Right atrium auricular region (tissue), 2 donors: Measurements from ENCODE around the gene MINDY4B. TPM values are rescaled to one million over a fixed set of nuclear protein-coding genes. Genes with fewer than 3 reads are reported as not detected.

Experiments used
- DNase-seq: peaks from one replicate; pipeline ENCODE4 v3.0.0-alpha.2; 2019; ENCODE audit warnings: low spot score
- H3K27ac ChIP-seq, 2 donors: fragments of 200-600 bp; sonication (generic); 1 replicate in 1 of 2; 2 replicates in 1 of 2; pipeline ENCODE4 v1.5.1; 2016 to 2019
- H3K27me3 ChIP-seq, 2 donors: fragments of 200-600 bp; sonication (generic); one replicate each; pipeline versions ENCODE4 v1.5.1 to v1.6.0; 2017 to 2019
- H3K36me3 ChIP-seq: fragments of 200-600 bp; sonication (generic); one replicate; pipeline ENCODE4 v1.5.1; 2016
- H3K4me1 ChIP-seq, 2 donors: fragments of 200-600 bp; sonication (generic); one replicate each; pipeline versions ENCODE4 v1.5.1 to v1.6.0; 2017 to 2019
- H3K4me3 ChIP-seq, 2 donors: fragments of 200-600 bp; sonication (generic); 1 replicate in 1 of 2; 2 replicates in 1 of 2; pipeline ENCODE4 v1.5.1; 2017 to 2019; ENCODE audit warnings: mild to moderate bottlenecking in 1 of 2, moderate library complexity in 1 of 2
- H3K9me3 ChIP-seq, 2 donors: fragments of 200-600 bp; sonication (generic); one replicate each; pipeline ENCODE4 v1.5.1; 2019
- CTCF ChIP-seq, 2 donors: fragments of 200-600 bp; sonication (generic); IDR thresholded peaks; one replicate each; pipeline ENCODE4 v1.5.1; 2019; ENCODE audit warnings: antibody characterized with exemption in 2 of 2
- total RNA-seq, 2 donors: library from RNA; depleted of rRNA; stranded (reverse); fragments of >200 nt; gene quantifications; one replicate each; pipeline ENCODE4 v1.1.0, GENCODE V29; 2016

The MINDY4B gene
- total RNA-seq, 2 donors from 2014 or later, result not detected

GRCh38 chr3:150885535-150885934, 19.7 kb downstream of the MINDY4B start:
- Histone ChIP-seq H3K4me1 (no peaks in the 10 kb centered on the region), H3K36me3 (no peaks in the 10 kb centered on the region), H3K4me3 (no peak overlapping the region), H3K9me3 (no peaks in the 10 kb centered on the region), H3K27ac (no peak overlapping the region), H3K27me3 (no peaks in the 10 kb centered on the region)
- TF ChIP-seq CTCF (IDR thresholded peaks at IDR 0.05), result no peak
- no peak for DNase-seq

- no peak for DNase-seq
- H3K9me3 ChIP-seq, result no peaks in the 10 kb centered on the region
- TF ChIP-seq CTCF (IDR thresholded peaks at IDR 0.05), result no peak
- H3K36me3 ChIP-seq, result no peaks in the 10 kb centered on the region
- no peaks in the 10 kb centered on the region for H3K4me1 ChIP-seq
- no peak overlapping the region for H3K4me3 ChIP-seq
- H3K27ac ChIP-seq, result no peak overlapping the region
- H3K27me3 ChIP-seq, result no peaks in the 10 kb centered on the region
Observed at GRCh38 chr3:150878996-150879575, 26.2 kb downstream of the MINDY4B start.

- Histone ChIP-seq H3K27ac (no peak overlapping the region), H3K27me3 (no peaks in the 10 kb centered on the region), H3K36me3 (no peaks in the 10 kb centered on the region), H3K4me1 (no peaks in the 10 kb centered on the region), H3K9me3 (no peaks in the 10 kb centered on the region), H3K4me3 (no peak overlapping the region)
- DNase-seq, result no peak
- TF ChIP-seq CTCF (IDR thresholded peaks at IDR 0.05), result no peak
Observed at GRCh38 chr3:150878290-150878689, 26.9 kb downstream of the MINDY4B start.

GRCh38 chr3:150877303-150877702, 27.9 kb downstream of the MINDY4B start:
- H3K4me1 ChIP-seq, result no peaks in the 10 kb centered on the region
- H3K27me3 ChIP-seq, result no peaks in the 10 kb centered on the region
- DNase-seq, result no peak
- no peaks in the 10 kb centered on the region for H3K36me3 ChIP-seq
- no peak overlapping the region for H3K27ac ChIP-seq
- H3K4me3 ChIP-seq, result no peak overlapping the region
- TF ChIP-seq CTCF (IDR thresholded peaks at IDR 0.05), result no peak
- no peaks in the 10 kb centered on the region for H3K9me3 ChIP-seq

- Histone ChIP-seq H3K27ac (no peak overlapping the region), H3K27me3 (no peaks in the 10 kb centered on the region), H3K9me3 (no peaks in the 10 kb centered on the region)
Observed at GRCh38 chr3:150876611-150877265, 28.5 kb downstream of the MINDY4B start.

More at GRCh38 chr3:150876611-150877265, 28.5 kb downstream of the MINDY4B start:
- no peaks in the 10 kb centered on the region for H3K4me1 ChIP-seq
- H3K36me3 ChIP-seq, result no peaks in the 10 kb centered on the region
- no peak for TF ChIP-seq CTCF (IDR thresholded peaks at IDR 0.05)
- H3K4me3 ChIP-seq, result no peak overlapping the region
- DNase-seq, result no peak
